ENCODE results near the gene TJP1. TPM values are rescaled to one million over a fixed set of nuclear protein-coding genes. Genes with fewer than 3 reads are reported as not detected.
A peak's percentile ranks its signal among the peaks of the same experiment; 100 is the strongest.
"Not testable (repeated sequence)": the region's sequence is repeated elsewhere in the genome, so short reads cannot be mapped to it uniquely, and the experiment has no call there.

The TJP1 gene

DNA sequence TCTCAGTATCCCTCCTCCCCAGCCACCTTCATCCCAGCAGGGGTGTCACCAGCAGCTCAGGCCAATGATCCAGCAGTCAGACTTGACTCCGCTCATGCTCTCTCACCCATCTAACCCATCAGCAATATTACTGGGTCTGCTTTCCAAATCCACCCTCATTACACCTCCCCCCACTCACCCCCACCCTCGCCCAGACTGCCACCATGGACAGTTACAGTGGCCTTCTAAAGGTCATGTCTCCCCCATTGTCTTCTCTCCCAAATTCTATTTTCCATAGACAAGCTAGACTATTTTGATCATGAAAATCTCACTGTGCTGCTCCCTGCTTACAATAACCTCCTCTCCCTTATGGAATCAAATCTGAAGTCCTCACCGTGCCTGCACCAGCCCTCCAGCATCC lies 156.0 kb downstream of the TJP1 start:
- peaks cover 20% of the 10 kb centered on the region for H3K4me1 ChIP-seq (ENCODE audit: control insufficient read depth, insufficient read depth, low read length)
- H3K36me3 ChIP-seq (ENCODE audit: insufficient read depth, low read length): no peaks in the 10 kb centered on the region
- H3K4me2 ChIP-seq (ENCODE audit: low read length): no peak overlapping the region
- no peak overlapping the region for H3K9ac ChIP-seq (ENCODE audit: low read depth, low read length)
- H3K9me3 ChIP-seq (replicated peaks; ENCODE audit: low read length): no peaks in the 10 kb centered on the region
- H3K4me3 ChIP-seq (ENCODE audit: low read length): no peak overlapping the region
- peaks cover 7% of the 10 kb centered on the region for H3K27me3 ChIP-seq (ENCODE audit: control insufficient read depth, insufficient read depth, low read length)

DNA sequence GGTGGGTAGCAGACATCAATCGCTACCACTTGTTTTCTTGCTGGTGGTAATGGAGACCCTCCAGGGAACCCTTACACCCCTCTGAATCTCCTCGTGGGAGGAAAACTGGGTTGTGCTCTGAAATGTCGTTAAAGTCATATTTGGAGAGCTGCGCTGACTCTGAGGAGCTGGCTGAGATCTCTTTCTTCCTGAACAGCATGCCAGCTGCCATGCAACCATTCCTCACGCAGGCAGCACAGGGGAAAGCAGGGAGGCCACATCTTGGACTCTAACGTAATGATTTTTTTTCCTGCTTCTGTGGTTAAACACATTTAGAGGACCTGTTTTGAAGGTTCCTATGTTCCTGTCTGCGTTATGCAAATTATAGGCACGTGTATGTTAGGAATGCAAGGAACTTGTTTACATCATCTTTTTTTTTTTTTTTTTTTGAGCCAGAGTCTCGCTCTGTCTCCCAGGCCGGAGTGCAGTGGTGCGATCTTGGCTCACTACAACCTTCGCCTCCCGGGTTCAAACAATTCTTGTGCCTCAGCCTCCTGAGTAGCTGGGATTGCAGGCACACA lies 156.7 kb downstream of the TJP1 start:
- Histone ChIP-seq H3K27me3 (ENCODE audit: control insufficient read depth, insufficient read depth, low read length) (peaks cover 7% of the 10 kb centered on the region), H3K36me3 (ENCODE audit: insufficient read depth, low read length) (no peaks in the 10 kb centered on the region), H3K4me3 (ENCODE audit: low read length) (no peak overlapping the region), H3K9me3 (replicated peaks; ENCODE audit: low read length) (no peaks in the 10 kb centered on the region), H3K9ac (ENCODE audit: low read depth, low read length) (no peak overlapping the region), H3K4me2 (ENCODE audit: low read length) (no peak overlapping the region), H3K4me1 (ENCODE audit: control insufficient read depth, insufficient read depth, low read length) (peaks cover 13% of the 10 kb centered on the region)

DNA sequence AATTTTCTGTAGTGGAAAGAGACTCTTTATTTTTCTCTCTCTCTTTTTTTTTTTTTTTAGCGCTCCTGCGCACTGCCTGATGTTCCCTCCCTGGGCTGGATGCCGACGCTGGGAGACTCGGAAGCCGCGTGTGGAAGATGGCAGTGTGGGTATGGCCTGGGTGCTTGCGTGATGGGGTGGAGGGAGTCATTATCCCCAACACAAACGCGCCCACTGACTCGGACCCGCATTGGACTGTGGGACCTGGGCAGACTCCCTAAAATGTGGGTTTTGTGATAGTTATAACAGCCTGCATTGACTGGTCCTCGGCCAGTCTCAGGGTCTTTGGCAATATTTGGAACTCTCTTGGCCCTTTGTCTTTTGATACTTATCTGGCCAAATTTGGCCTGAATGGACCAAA lies 157.9 kb downstream of the TJP1 start:
- H3K9ac ChIP-seq (ENCODE audit: low read depth, low read length): no peak overlapping the region
- H3K4me3 ChIP-seq (ENCODE audit: low read length): no peak overlapping the region
- H3K9me3 ChIP-seq (replicated peaks; ENCODE audit: low read length): no peaks in the 10 kb centered on the region
- peaks cover 2% of the 10 kb centered on the region for H3K4me1 ChIP-seq (ENCODE audit: control insufficient read depth, insufficient read depth, low read length)
- peak overlapping the region; percentile 35 for H3K4me2 ChIP-seq (ENCODE audit: low read length)
- H3K27me3 ChIP-seq (ENCODE audit: control insufficient read depth, insufficient read depth, low read length): peaks cover 7% of the 10 kb centered on the region
- H3K36me3 ChIP-seq (ENCODE audit: insufficient read depth, low read length): no peaks in the 10 kb centered on the region

DNA sequence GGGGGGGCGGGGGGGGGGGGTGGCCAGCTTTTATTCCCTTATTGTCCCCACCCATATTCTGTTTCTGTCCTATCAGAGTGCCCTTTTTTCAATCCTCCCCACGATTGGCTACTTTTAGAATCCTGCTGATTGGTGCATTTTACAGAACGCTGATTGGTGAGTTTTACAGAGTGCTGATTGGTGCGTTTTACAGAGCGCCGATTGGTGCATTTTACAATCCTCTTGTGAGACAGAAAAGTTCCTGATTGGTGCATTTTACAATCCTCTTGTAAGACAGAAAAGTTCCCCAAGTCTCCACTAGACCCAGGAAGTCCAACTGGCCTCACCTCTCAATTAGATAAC lies 164.8 kb downstream of the TJP1 start:
- not testable (repeated sequence) for H3K9me3 ChIP-seq (replicated peaks; ENCODE audit: low read length); H3K36me3 ChIP-seq (ENCODE audit: insufficient read depth, low read length); H3K9ac ChIP-seq (ENCODE audit: low read depth, low read length); H3K4me3 ChIP-seq (ENCODE audit: low read length); H3K4me2 ChIP-seq (ENCODE audit: low read length); H3K4me1 ChIP-seq (ENCODE audit: control insufficient read depth, insufficient read depth, low read length); H3K27me3 ChIP-seq (ENCODE audit: control insufficient read depth, insufficient read depth, low read length)

DNA sequence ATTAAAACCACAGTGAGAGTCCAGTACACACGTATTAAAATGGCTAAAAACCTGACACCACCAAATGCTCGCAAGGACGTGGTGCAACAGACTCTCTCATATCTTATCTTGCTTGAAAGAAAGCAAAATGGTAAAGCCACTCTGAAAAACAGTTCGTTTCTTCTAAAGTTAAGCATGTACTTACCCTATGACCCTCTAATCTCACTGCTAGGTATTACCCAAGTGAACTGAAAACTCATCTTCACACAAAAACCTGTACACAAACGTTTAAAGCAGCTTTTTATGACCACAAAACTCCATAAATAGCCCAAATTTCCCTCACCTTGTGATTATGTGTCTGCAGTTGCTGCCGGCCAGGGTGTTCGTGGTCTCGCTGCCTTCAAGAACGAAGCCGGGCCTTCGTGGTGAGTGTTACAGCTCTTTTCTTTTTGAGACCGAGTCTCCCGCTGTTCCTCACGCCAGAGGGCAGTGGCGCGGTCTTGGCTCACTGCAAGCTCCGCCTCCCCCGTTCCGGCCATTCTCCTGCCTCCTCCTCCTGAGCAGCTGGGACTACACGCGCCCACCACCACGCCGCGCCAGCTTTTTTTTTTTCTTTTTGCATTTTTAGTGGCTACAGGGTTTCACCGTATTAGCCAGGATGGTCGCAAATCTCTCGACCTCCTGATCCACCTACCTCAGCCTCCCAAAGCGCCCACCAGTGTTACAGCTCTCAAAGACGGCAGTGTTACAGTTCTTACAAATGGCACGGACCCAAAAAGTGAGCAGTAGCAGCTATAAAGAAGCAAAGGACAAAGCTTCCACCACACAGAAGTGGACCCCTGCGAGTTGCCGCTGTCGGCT lies 165.4 kb downstream of the TJP1 start:
- Histone ChIP-seq H3K9ac (ENCODE audit: low read depth, low read length) (no peak overlapping the region), H3K4me3 (ENCODE audit: low read length) (no peak overlapping the region), H3K9me3 (replicated peaks; ENCODE audit: low read length) (no peaks in the 10 kb centered on the region), H3K36me3 (ENCODE audit: insufficient read depth, low read length) (no peaks in the 10 kb centered on the region), H3K4me1 (ENCODE audit: control insufficient read depth, insufficient read depth, low read length) (no peaks in the 10 kb centered on the region), H3K27me3 (ENCODE audit: control insufficient read depth, insufficient read depth, low read length) (peaks cover 6% of the 10 kb centered on the region), H3K4me2 (ENCODE audit: low read length) (no peak overlapping the region)

DNA sequence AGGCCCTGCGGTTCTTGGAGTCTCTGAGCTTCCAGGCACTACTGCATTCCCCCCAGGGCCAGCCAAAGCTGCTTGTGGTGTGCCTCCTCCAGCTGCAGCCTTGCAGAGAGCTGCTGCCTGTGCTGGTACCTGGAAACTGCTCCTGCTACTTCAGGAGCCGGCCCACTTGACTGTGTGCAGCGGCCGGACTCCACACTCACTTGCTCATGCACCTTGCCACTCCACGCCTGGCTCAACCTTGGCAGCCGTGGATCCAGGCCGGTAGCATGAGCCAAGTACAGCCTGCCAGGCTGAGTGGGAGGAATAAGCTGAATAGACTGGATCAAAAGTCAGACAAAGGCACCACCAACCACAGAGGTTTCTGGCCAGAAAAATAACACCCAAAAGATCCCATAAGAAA lies 169.7 kb downstream of the TJP1 start:
- Histone ChIP-seq H3K4me1 (ENCODE audit: control insufficient read depth, insufficient read depth, low read length) (no peaks in the 10 kb centered on the region), H3K36me3 (ENCODE audit: insufficient read depth, low read length) (no peaks in the 10 kb centered on the region), H3K9ac (ENCODE audit: low read depth, low read length) (no peak overlapping the region), H3K4me2 (ENCODE audit: low read length) (no peak overlapping the region), H3K9me3 (replicated peaks; ENCODE audit: low read length) (no peaks in the 10 kb centered on the region), H3K27me3 (ENCODE audit: control insufficient read depth, insufficient read depth, low read length) (peaks cover 6% of the 10 kb centered on the region), H3K4me3 (ENCODE audit: low read length) (no peak overlapping the region)

DNA sequence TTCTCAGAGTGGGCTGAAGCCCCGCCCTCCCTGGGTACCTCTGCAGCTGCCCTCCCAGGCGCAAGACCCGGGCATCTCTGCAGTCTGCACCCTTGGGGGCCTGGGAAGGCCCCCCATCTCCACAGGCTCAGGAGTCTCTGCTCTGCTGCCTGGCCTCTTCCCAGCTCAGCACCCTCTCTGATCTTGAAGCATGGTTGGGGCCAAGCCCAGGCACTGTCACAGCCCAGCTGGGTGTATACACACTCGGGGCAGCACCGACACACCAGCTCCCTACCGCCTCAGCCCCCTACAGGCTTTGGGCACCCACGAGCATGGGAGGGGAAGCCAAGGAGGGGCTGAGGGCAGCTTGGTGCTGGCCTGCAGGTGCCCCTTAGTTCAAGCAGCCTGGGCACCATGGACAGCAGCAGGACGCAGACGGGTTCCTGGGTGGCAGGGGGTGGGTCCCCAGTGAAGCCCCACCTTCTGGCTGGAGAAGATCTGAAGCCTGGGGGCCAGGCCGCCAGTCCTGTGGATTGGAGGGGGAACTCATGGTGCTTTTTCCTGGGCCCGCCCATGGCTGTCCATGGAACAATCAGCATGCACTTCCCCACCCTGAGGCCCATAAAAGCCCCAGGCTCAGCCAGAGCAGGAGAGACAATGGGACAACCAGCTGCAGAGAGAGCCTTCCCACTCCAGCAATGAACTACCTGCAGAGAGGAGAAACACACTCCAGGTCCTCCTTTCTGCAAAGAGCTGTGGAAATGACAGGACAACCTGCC lies 170.6 kb downstream of the TJP1 start:
- H3K4me3 ChIP-seq (ENCODE audit: low read length): no peak overlapping the region
- peaks cover 6% of the 10 kb centered on the region for H3K27me3 ChIP-seq (ENCODE audit: control insufficient read depth, insufficient read depth, low read length)
- no peaks in the 10 kb centered on the region for H3K36me3 ChIP-seq (ENCODE audit: insufficient read depth, low read length)
- H3K9me3 ChIP-seq (replicated peaks; ENCODE audit: low read length): no peaks in the 10 kb centered on the region
- no peaks in the 10 kb centered on the region for H3K4me1 ChIP-seq (ENCODE audit: control insufficient read depth, insufficient read depth, low read length)
- no peak overlapping the region for H3K4me2 ChIP-seq (ENCODE audit: low read length)
- H3K9ac ChIP-seq (ENCODE audit: low read depth, low read length): no peak overlapping the region

Small RNAs within 50 kb of the gene (small RNA-seq; reads per million reads assigned to genes)
- gene HMGN2P5: not detected
